Ramos (cell line): ENCODE data around the gene STEAP4.

Source experiments
- in situ Hi-C: fragments of 300-500 bp; cut with MboI; formaldehyde crosslinking; loops from one replicate; pipeline ENCODE4 v1.14.3; 2022; ENCODE audit warnings: low sequenced_read_pairs; ENCODE audit not compliant: unreplicated experiment

STEAP4 gene

DNA sequence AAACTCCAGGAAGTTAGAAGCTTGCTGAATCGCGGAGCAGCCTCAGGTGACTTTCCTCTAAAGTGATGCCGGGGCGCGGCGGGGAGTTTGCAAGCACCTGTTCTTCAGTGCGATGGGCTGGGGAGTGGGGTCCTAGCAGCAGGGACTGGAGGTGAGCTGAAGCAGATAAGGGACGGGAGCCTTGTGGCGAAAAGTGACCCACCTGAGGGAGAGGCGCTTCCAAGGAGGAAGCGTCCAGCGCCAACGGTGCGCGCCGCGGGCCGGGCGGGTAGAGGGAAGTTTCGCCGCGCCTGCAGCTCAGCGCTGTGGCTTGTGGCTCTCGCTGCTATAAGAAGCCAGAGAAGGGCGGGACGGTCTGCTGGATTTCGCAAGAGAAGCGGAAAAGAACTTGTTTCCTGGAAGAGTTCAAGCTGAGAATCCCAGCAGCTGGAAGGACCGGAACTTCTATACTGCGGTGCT lies at the start of gene STEAP4:
Gene STEAP4 (minus strand): TSS at position 305 of the 459 bp plus-strand sequence. CDS start 22,625 bp downstream, outside the sequence.
- in situ Hi-C loops: no loop called here

DNA sequence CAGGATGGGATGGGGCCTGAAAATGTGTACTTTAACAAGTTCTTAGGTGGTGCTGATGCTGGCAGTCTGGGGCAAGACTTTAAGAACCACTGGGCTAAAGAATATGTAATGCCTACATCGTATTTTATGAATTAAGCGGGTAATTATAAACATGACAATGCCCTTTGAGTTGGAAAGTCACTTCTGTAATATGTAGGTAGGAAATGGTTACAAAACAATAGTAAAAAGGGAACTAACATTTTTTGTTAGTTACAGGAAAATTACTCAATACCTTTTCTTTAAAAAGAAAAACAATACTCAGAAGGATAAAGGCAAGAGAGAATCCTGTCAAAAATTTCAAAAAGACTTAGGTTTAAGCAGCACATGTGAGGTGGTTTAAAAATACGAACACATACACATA lies 48.3 kb upstream of the STEAP4 start:
- in situ Hi-C loops: no loop called here

DNA sequence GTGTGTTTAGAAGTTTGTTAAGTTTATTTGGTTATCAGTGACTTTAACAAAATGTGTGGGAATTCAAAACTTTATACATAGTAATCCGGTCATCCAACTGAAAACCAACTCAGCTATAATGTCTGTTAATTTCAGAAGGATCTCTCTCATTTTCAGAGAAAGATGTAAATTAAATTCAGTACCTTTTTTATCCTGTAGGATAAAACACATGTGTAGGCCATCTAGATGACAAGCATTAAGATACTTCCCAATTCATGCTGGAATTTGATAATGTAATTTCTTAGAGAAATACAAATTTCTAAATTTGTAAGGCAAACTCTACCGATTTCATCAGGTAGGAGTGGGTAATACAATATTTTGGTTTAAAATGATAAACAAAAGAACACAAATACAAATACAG lies 43.4 kb upstream of the STEAP4 start:
- in situ Hi-C loops: no loop called here

DNA sequence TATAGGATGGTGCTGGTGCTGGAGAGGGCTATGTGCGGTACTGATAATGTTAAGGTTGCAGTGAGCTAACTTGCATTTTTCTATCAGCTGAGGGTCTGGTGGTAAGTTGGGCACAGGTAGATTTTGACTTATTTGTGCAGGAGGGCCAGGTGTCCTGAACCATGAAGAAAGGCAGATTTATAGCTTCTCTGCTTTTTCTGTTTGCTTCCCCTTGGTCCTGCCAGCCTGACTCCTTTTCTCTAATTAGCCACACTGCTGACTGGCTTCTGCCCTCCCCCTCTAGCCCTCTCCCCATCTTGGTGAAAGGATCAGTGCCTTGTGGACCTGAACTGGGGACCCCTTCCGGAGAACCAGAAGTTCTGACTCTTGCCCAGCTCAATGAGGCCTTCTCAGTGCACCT lies 40.8 kb upstream of the STEAP4 start:
- in situ Hi-C loops: no loop called here

DNA sequence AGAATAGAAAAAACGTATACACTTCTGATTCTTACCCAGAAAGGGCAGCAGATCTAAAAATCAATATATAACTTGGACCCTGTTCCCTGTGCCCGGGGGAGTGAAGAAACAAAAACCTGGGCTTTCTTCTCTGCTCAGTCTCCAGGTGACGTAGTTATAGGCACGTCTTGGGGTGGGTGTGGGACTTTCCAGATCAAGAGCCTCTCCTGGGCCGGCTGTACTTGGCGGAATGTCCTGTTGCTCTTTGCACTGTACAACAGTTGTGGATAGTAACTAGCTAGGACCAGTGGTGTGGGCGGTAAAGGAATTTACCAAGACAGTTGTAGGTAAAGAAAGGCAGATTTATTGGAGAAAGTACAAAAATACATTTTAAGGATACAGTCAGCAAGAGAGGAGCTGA lies 40.4 kb upstream of the STEAP4 start:
- in situ Hi-C loops: no loop called here

DNA sequence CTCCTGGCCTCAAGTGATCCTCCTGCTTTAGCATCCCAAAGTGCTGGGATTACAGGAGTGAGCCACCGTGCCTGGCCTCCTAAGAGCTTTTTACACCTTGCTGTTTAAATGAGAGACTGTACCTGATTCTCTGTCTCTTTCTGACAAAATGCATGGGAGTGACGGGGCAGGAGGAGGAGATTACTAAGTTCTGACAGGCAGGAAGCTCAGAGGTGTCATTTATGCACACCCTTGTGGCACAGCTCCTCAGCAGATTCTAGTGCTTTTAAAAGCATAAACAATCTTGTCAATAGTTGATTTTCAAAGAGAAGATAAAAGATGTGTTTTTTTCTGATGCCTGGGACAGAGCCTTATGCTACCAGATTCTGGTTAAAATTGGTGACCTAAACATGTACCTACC lies 39.7 kb upstream of the STEAP4 start:
- in situ Hi-C loops: no loop called here

DNA sequence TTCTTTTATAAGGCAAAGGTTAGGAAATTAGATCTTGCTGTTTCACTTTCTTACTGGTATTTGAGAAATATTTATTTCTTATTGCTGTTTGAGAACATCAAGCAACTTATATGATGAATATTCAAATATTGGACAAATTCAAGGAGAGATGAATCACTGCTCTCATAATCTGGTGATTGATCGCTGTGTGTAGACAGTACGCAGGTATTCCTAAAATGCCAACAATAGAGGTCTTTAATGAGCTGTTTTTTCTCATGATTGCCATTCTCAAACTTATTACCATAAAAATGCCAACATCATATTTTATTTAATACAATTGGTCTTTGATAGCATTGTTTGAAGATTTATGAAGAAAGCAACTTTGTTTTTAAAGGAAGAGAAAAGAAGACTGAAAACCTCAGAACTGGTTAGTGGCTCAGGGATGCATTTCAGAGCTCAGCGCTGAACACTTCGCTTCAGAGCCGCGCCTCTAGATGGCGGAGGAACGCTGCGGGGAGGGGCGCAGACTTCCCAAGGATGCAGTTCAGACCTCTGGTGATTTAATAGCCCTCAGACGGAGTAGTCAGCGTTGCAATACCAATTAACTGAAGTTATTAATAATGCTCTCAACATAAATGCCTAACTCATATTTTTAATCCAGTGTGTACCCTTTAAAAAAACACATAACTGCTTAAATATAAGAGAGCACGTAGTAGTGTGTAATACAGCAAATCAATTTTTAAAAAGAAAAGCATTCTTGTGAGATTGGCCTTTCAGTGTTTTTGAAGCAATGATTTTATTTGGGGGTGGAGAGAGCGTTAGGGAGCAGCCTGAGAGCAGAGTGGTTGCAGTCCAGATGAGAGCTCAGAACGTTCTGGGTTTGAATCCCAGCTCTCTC lies 38.5 kb upstream of the STEAP4 start:
- in situ Hi-C loops: no loop called here

DNA sequence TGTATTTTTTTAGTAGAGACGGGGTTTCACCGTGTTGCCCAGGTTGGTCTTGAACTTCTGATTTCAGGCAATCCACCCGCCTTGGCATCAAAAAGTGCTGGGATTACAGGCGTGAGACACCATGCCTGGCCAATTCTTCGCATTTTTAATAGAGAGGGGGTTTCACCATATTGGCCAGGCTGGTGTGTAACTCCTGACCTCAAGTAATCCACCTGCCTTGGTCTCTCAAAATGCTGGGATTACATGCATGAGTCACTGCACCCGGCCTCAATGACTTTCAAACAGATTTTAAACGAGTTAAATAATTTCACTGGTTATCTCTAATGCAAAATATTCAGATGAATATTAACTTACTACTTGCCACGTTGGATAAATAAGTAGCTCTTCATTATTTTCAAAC lies 37.6 kb upstream of the STEAP4 start:
- in situ Hi-C loops: no loop called here

DNA sequence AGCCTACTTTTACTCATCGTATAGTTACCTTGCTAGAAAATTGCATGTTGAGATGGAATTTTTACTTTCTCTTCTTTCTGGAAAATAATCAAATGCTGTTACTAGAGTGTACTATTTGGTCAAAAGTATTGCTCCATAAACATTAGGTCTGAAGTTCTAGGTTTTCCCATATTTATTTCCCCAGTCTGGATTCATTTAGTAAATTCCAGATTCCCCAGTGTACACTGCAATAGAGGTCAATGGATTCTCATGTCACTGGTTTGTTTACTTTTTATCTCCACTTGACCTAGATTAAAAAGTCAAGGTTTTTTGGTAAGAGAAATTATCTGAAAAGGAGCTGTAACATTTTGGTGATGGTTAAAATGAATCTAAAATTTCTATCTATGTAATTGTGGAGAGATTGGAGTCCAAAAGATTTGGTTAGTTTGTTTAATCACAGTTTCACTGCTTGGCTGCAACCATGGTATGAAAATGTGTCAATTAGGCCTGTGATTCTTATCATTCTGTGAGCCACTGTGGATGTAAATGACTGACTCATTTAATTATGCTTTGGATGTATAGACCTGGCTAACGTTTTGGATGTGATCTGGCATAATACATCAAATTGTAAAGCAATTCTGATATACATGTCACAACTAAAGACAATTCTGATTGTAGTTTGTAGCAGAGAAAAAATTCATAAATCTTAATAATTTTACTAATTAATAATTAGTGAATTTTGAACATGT lies 32.7 kb upstream of the STEAP4 start:
- in situ Hi-C loops: no loop called here

DNA sequence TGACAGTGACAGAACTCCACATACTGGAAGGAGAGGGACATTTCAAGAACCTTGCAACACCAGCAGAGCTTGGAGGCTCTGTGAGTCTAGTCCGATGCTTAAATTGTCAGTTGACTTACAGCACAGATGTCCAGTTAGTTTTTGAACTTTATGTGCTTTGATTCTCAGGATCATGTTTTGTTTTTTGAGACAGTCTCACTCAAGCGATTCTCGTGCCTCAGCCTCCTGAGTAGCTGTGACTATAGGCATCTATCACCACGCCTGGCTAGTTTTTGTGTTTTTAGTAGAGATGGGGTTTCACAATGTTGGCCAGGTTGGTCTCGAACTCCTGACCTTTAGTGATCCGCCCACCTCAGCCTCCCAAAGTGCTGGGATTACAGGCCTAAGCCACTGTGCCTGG lies 31.8 kb upstream of the STEAP4 start:
- in situ Hi-C loops: no loop called here

DNA sequence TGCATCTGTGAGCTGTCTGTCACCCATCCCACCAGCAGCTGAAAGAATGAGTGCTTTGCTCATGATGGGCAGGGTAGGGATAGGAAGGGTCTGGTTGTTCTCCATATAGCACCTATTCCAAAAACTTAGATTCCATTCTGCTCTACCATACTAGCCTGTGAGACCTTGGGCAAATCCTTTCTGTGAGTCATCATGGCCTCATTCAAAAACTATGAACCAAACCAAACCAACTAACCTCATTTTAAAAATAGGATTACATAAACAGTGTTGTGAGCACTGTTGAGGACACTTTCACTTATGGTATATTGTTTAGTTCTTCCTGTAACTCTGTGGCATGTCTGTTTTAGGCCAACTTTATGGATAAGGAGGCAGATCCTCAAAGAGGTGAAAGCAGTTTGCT lies 30.9 kb upstream of the STEAP4 start:
- in situ Hi-C loops: no loop called here

DNA sequence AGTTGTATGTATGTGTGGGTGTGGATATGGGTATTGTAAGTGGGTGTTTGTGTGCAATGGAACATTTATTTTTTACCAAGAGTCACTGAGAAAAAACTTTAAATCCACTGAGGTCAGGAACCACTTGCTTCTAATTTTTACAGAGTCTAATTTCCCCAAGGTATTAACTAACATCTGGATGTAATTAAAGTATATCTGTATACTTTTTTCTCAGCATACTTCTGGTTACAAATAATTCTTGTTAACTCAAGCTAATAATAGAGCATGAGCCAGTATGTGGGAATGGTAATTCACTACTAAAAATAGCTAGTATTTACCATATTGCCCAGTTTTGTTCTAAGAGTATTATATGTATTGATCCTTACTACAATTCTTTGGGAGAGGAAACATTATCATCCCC lies 24.6 kb upstream of the STEAP4 start:
- in situ Hi-C loops: no loop called here

DNA sequence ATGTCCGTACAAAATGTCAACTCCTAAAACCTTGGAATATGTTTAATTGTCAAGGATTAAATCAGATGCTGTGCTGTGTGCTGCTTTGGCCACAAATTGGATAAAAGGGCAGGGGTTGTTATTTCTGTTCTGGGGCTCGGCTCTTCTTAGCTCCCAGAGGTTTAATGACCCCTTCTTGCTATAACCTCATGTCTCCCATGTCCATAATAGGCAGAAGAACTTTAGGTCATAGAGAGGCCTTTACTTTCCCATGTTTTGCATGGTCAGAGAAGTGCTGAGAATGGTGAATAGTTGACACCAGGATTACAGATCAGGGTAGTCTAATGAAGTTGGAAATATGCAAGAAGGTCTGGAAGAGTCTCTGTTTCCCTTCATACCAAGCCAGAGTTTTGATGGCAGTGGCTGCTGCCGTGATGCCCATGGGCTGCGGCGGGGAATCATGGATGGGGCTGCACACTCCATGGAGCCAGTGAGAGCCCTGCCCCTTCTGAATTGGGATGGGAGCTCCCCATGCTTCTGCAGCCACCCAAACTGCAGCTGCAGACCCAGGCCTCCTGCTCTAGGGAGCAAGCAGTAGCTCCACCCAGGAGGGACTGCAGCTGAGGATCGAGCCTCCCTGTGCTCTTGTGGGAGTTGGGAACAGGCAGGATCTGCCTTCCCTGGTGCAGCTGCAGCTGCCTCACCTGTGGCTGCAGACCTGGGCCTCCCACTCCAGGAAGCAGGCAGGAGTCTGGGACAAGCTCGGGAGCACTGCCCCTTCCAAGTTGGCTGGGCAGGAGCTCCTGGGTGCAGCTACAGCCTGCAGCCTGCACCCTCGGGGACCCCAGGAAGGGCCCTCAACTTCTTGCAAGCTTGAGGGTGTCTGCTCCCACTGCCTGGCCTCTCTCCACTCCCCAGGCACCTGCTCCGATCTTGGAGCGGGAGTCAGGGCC lies 23.1 kb upstream of the STEAP4 start:
- in situ Hi-C loops: no loop called here

DNA sequence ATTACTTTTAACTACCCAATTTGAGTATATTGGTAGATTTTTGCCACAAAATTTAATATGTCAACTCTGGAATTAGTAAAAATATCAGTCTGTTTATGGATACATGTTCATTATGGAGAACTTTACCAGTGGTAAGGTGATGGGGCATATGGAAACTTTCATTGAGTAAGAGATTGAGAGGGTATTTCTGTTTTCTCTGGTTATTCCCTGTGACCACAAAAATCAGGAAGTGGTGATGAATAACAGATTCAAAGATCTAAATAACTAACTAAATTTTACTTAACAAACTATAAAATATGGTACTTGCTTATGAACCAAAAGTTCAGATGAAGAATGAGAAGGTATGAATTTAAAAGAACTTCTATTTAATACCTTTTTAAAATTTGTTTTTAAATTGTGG lies 22.1 kb upstream of the STEAP4 start:
- in situ Hi-C loops: no loop called here

DNA sequence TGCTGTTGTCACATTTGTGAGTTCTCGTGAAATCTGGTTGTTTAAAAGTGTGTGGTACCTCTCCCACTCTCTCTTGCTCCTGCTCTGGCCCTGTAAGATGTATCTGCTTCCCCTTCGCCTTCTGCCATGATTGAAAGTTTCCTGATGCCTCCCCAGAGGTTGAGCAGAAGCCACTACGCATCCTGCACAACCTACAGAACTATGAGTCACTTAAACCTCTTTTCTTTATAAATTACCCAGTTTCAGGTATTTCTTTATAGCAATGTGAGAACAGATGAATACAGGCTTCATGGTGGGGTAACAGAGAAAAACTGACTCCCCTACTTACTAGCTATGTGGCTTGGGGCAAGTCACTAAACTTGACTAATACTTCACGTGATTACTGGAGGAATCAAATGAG lies 18.0 kb upstream of the STEAP4 start:
- in situ Hi-C loops: no loop called here

DNA sequence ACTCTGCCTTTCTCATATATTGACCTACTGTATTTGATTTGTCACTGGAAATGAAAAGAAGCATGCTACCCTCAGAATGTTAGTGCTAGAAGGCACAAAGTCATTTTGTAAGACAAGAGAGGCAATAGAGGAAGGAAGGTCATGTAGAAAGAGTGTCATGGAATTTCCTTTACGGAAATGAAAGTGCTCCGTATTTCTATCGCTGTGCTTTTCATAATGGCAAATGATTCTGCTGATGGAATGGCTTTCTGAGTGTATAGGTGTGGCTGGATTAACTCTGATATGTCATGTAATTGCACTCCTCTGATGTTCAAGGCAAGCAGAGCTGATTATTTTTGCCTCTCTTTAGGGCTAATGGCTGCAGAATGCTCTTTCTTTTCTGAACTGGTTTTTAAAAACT lies 15.5 kb upstream of the STEAP4 start:
- in situ Hi-C loops: no loop called here

DNA sequence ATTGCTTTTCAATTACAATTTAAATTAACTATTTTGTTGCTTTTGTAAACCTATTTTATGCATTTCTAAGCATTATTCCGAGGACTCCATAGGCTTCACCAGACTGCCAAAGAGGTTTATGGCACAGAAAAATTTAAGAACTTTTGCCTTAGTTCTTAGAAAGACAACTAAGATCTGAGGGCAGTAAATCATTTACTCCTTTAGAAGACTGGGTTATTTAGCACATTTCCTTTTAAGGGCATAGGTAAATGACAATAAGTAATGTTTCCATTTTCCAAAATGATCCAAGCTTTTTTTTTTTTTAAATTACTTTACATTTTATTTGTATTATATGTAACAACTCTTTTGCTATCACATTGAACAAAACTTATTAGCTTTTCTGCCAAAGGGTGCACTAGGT lies 15.0 kb upstream of the STEAP4 start:
- in situ Hi-C loops: no loop called here

DNA sequence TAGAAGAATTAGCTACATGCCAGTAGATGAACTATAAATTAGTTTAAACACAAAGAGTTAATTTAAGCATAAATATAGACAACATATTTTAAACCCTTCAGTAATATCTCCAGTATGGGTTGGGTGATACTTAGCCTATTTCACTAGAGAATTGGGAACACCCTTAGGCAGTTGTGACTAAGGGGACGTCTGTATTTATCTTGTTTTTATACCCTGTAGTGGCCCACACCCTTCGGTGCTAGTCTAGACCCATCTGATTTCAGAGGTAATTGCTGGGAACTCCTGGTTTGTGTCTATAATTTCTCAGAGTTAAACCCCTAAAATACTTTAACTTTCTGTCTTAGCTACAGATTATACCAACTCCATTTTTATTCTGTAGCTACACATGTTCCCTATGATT lies 11.5 kb upstream of the STEAP4 start:
- in situ Hi-C loops: no loop called here

DNA sequence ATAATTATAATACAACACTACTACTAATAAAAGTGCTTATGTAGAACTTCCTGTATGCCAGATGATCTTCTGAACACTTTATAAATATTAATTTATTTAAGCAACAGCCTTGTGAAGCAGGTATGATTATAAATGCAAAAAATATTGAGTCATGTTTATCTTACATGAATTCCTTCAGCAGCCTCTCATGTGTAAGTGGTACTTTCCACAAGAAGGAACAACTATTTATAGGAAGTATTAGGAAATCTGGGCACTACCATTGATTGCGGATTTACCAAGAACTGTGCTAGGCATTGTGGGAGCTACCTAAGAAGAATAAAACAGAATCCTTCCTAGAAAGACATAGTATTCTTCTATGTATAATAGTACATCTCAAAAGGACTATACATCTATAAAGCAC lies 10.7 kb upstream of the STEAP4 start:
- in situ Hi-C loops: no loop called here

DNA sequence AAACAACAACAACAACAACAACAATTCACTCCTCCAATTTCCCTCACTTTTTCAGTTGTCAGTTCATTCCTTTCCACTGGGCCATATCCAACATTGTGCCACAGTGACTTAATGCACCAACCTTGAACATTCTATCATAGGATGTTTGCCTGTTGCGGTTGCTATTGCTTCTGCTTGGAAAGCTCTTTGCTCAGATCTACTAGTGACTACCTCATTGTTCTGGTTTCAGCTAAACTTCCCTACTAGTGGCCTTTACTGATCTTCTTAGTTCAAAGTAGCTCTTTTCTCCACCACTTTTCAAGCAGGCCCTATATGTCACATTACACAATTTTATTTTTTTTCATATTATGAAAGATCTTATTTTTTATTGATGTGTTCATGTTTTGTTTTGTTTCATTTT lies 9.8 kb upstream of the STEAP4 start:
- in situ Hi-C loops: no loop called here

DNA sequence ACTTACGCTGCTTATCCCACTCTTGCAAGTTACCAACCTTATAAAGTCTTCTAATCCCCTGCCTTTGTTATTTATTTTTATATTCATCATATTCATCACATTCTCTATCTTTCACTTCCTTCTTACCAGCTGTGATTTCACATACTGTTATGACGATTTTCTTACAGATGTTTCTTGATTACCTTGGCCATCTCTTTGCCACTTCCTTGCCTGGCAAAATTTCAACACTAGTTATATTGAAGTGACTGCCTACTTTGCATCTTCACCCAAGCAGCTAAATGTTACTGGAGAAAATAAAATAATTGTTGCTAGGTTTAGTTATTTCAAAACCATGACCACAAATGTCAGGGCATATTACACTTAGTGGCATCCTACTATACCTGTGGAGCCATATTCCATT lies 8.8 kb upstream of the STEAP4 start:
- in situ Hi-C loops: no loop called here
